Left lung (tissue), 10 donors: Measurements from ENCODE around the gene PLA2R1. TPM values are rescaled to one million over a fixed set of nuclear protein-coding genes. Genes with fewer than 3 reads are reported as not detected.

Experiments
- ATAC-seq: fragments of 200-7000 bp; cut with Tn5 transposase; one replicate; pipeline ENCODE4 v1.9.1; 2020; ENCODE audit warnings: moderate library complexity
- DNase-seq, 4 donors: peaks; one replicate each; pipeline ENCODE4 v3.0.0-alpha.2; 2013 to 2020
- H3K27ac ChIP-seq, 2 donors: fragments of 200-600 bp; sonication (generic) in 1 of 2; one replicate each; pipeline versions ENCODE4 v1.5.0 to v1.8.0; 2020 to 2021
- H3K27me3 ChIP-seq, 2 donors: fragments of 200-600 bp; sonication (generic) in 1 of 2; one replicate each; pipeline versions ENCODE4 v1.5.0 to v1.8.0; 2020 to 2021
- H3K36me3 ChIP-seq, 2 donors: fragments of 200-600 bp; sonication (generic) in 1 of 2; one replicate each; pipeline versions ENCODE4 v1.5.0 to v1.8.0; 2020 to 2021
- H3K4me1 ChIP-seq, 2 donors: fragments of 200-600 bp; one replicate each; pipeline ENCODE4 v1.8.0; 2021
- H3K4me3 ChIP-seq, 2 donors: fragments of 200-600 bp; sonication (generic) in 1 of 2; one replicate each; pipeline versions ENCODE4 v1.5.0 to v1.8.0; 2020 to 2021; ENCODE audit warnings: mild to moderate bottlenecking in 1 of 2
- H3K9me3 ChIP-seq, 2 donors: fragments of 200-600 bp; sonication (generic) in 1 of 2; one replicate each; pipeline versions ENCODE4 v1.5.0 to v1.8.0; 2020 to 2021
- CTCF ChIP-seq, 2 donors: fragments of 200-600 bp; sonication (generic) in 1 of 2; IDR thresholded peaks; one replicate each; pipeline versions ENCODE4 v1.5.0 to v1.8.0; 2021; ENCODE audit warnings: antibody characterized with exemption in 2 of 2
- intact Hi-C, 2 donors: fragments of 100-400 bp; cut with DNase I; formaldehyde crosslinking; loops; one replicate each; pipeline versions ENCODE4 v1.11.2 to v1.14.2; 2022
- polyA plus RNA-seq, 6 donors: library from polyadenylated mRNA; unstranded; fragments of 120-200 nt; gene quantifications; one replicate each; pipeline ENCODE4 v1.2.1, GENCODE V29; 2013; ENCODE audit not compliant: insufficient read length in 6 of 6
- total RNA-seq, 2 donors: library from RNA; stranded (reverse); fragmentation: NEBNext Ultra II Directional; extraction: Animal tissue kit (Norgen Biotek cat#: 25700); gene quantifications; one replicate each; pipeline ENCODE4 v1.2.1, GENCODE V29; 2021
- donor health status: DM: no; HTN: yes; CAD: no.
- donor health status: DM: no; HTN: no; CAD: no.

Gene PLA2R1
- total and polyA plus RNA-seq, 8 donors: 4.1 to 7.2 (median 5.5) TPM

GRCh38 chr2:159891267-159891588, 171.2 kb downstream of the PLA2R1 start:
- intact Hi-C loops: no loop called here
- DNase-seq: no peak
- H3K36me3 ChIP-seq: no peaks in the 10 kb centered on the region
- H3K4me1 ChIP-seq: peaks cover 0 to 31% of the 10 kb centered on the region in 2 donors
- no peaks in the 10 kb centered on the region for H3K9me3 ChIP-seq
- H3K4me3 ChIP-seq: no peak overlapping the region
- H3K27me3 ChIP-seq: no peaks in the 10 kb centered on the region
- ATAC-seq: no peak
- TF ChIP-seq CTCF (IDR thresholded peaks at IDR 0.05): no peak
- no peak overlapping the region for H3K27ac ChIP-seq

- Histone ChIP-seq H3K4me1 (peaks cover 0 to 31% of the 10 kb centered on the region in 2 donors), H3K27me3 (no peaks in the 10 kb centered on the region), H3K4me3 (no peak overlapping the region), H3K36me3 (peaks cover 0 to 5% of the 10 kb centered on the region in 2 donors), H3K9me3 (no peaks in the 10 kb centered on the region), H3K27ac (no peak overlapping the region)
- no peak for DNase-seq
- peak; percentile 42 for ATAC-seq
- TF ChIP-seq CTCF (IDR thresholded peaks at IDR 0.05): no peak
- intact Hi-C loops: no loop called here
These were observed 171.7 kb downstream of the PLA2R1 start for GRCh38 chr2:159890551-159891266.

- H3K4me3 ChIP-seq: no peak overlapping the region
- H3K36me3 ChIP-seq: peaks cover 0 to 41% of the 10 kb centered on the region in 2 donors
- intact Hi-C loops: no loop called here
- ATAC-seq (no peak), DNase-seq (no peak)
- no peaks in the 10 kb centered on the region for H3K27me3 ChIP-seq
- H3K4me1 ChIP-seq: no peaks in the 10 kb centered on the region
- H3K27ac ChIP-seq: no peak overlapping the region
- TF ChIP-seq CTCF (IDR thresholded peaks at IDR 0.05): no peak
- no peaks in the 10 kb centered on the region for H3K9me3 ChIP-seq
These were observed 180.2 kb downstream of the PLA2R1 start for GRCh38 chr2:159882130-159882745.

Other genes starting within 250 kb of the PLA2R1 start
- gene LY75, start 157.9 kb downstream of the PLA2R1 start, total RNA-seq: 1 to 10 TPM; 7.6 to 10.0 TPM
- gene LY75, start 157.9 kb downstream of the PLA2R1 start, polyA plus RNA-seq: 1 to 10 TPM; 3.7 to 9.7 (median 6.2) TPM
- 100 to 1,000 TPM in 1 of 2 donors, 10 to 100 TPM in 1; 58.3 to 227 TPM for gene ITGB6, start 137.7 kb upstream of the PLA2R1 start, total RNA-seq
- 10 to 100 TPM in 1 of 6 donors, 1 to 10 TPM in 5; 4.4 to 11.2 (median 7.7) TPM for gene ITGB6, start 137.7 kb upstream of the PLA2R1 start, polyA plus RNA-seq